NCI-H82 (cell line): ENCODE results near the gene TCF15.

ENCODE experiments used
- DNase-seq: peaks from one replicate; lab custom pipeline; 2025; lab: John Stamatoyannopoulos, UW

The TCF15 gene

GRCh38 chr20:610130-611046 is at the start of gene TCF15:
TSS of gene TCF15 (minus strand) at chr20:610309. CDS start at chr20:610237, 72 bp downstream.
- peak; percentile 94 for DNase-seq

GRCh38 chr20:658731-659291 is 48.7 kb upstream of the TCF15 start:
- DNase-seq = peak; percentile 26

- DNase-seq = no peak
Measured at GRCh38 chr20:658202-658601, 48.1 kb upstream of the TCF15 start.

- DNase-seq = no peak
Measured at GRCh38 chr20:655726-656624, 45.9 kb upstream of the TCF15 start.

GRCh38 chr20:654417-654750 is 44.3 kb upstream of the TCF15 start:
- DNase-seq = no peak

GRCh38 chr20:653590-654416 is 43.7 kb upstream of the TCF15 start:
- peak; percentile 58 for DNase-seq

GRCh38 chr20:653110-653589 is 43.0 kb upstream of the TCF15 start, which contains the start of gene SRXN1:
TSS of gene SRXN1 (minus strand) at chr20:653200. CDS start at chr20:653185, 15 bp downstream.
- peak; percentile 92 for DNase-seq

- DNase-seq = peak; percentile 64
Measured at GRCh38 chr20:652615-653109, 42.6 kb upstream of the TCF15 start.

- peak; percentile 47 for DNase-seq
Measured at GRCh38 chr20:651713-652614, 41.9 kb upstream of the TCF15 start.

GRCh38 chr20:650954-651353 is 40.8 kb upstream of the TCF15 start:
- DNase-seq = peak; percentile 32

- no peak for DNase-seq
Measured at GRCh38 chr20:650281-650680, 40.2 kb upstream of the TCF15 start.

GRCh38 chr20:647479-648019 is 37.4 kb upstream of the TCF15 start:
- no peak for DNase-seq

GRCh38 chr20:646868-647233 is 36.7 kb upstream of the TCF15 start:
- DNase-seq = no peak

GRCh38 chr20:646107-646867 is 36.2 kb upstream of the TCF15 start:
- no peak for DNase-seq

GRCh38 chr20:645318-646106 is 35.4 kb upstream of the TCF15 start:
- peak; percentile 89 for DNase-seq

GRCh38 chr20:644692-645317 is 34.7 kb upstream of the TCF15 start:
- DNase-seq = no peak

GRCh38 chr20:642398-643174 is 32.5 kb upstream of the TCF15 start:
- DNase-seq = peak; percentile 64
